M059J (cell line): ENCODE results near the gene CLIP3. TPM values are rescaled to one million over a fixed set of nuclear protein-coding genes. Genes with fewer than 3 reads are reported as not detected.

Experiments
- DNase-seq: peaks from one replicate; pipeline ENCODE4 v3.0.0-alpha.2; 2012; ENCODE audit warnings: low read depth
- total RNA-seq: library from RNA; depleted of rRNA; stranded (reverse); fragments of >200 nt; shearing (Covaris generic); gene quantifications from 2 replicates; pipeline ENCODE4 v1.2.3, GENCODE V29; 2014

CLIP3 gene
- total RNA-seq, 1 experiment from 2014 or later: 6.7 TPM

DNA sequence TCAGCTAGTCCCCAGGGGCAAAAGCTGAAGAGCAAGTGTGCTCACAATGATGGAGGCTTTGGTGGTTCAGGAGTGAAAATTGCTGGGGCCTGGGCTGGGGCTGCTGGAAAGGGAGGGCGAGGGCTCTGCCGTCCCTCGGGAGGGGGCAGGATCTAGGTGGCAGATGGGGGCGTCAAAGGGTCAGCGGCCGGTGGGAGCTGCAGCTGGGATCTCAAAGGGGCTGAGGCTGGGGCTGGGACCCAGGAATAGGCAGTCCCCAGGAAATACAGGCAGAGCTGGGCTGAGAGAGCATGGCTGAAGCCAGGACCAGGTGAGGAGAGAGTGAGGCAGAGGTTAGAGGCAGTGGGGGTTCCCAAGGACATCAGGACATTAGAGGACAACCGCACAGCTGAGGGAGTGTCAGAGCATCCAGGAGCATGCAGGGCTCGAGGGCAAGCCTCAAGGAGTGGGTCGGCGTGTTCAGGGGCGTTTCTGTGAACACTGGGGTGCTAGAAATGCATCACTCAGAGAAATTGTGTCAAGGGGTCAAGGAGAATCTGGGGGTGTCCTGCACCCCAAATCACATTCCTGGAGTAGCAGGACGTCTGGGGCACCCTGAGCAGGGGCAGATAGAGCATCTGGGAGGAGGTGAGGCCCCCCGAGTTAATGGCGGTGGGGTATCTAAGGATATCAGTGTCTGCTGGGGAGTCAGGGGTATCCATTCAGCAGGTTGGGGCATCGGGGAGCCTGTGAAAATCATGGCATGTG, 22.9 kb downstream of the CLIP3 start:
- DNase-seq: no peak

DNA sequence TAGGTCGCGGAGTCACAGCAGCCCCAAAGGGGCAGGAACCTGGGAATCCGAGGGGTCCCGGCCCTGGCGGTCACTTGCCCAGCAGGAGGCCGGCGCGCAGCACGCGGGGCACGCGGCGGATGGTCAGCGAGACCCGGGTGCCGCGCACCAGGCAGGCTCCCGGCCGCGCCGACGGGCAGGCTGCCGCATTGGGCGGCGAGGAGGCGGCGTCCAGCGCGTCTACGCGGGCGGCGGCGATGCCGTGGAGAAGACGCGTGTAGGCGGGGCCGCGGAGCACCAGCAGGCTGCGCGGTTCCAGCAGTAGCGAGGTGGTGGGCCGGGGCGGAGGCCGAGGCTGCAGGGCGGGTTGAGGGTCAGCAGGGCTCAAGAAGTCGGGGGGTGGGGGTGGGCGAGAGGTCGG, 23.5 kb downstream of the CLIP3 start:
- DNase-seq: peak; percentile 48

DNA sequence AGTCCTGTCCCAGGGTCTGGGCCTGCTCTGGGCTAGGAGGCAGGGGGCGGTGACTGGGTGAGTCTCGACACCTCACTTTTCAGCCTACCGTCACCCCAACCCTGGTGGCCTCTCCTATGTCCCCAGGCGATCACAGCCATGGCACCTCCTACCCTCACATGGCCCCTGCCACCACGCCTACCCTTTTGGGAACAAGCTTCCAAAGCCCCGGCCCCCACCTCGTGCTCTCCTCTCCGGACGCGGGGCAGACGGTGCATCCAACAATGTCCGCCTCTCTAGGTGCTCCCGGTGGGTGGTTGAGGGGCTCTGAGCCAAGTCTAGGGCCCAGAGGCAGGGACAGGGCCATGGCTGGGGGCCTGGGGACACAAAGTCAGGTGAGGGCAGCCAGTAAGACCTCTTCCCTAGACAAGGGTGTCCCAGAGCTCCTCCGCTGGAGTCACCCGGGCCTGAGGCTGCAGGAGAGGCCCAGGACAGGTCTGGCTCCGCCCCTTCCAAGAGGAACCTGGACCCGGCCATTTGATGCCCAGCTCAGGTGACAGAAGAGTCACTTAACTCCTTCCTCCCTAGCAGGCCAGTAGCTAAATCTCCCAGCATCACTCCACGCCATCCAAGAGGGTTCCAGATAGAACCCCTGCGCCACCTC, 24.2 kb downstream of the CLIP3 start, which contains the start of gene SYNE4:
Gene SYNE4, minus strand, starts transcription at position 478 of the 643 bp plus-strand sequence. Its CDS starts 132 bp downstream, at position 346.
- DNase-seq: no peak

DNA sequence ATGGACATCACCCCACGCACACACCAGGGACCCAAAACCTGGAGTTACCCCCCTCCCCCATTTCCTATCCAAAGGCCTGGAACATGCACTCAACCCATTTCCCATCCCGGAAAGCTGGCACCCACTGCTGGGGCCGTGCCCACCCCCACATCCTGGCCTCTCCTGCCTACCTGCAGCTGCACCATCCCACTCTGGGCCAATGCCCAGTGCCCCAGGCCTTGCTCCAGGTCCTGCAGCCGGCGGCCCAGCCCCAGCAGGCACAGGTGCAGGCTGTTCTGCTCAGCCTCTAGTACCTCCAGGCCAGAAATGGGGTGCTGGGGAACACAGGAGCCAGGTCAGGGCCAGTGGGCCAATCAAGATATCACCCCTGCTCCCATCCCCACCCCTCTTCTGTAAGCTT, 25.7 kb downstream of the CLIP3 start:
- DNase-seq: no peak

DNA sequence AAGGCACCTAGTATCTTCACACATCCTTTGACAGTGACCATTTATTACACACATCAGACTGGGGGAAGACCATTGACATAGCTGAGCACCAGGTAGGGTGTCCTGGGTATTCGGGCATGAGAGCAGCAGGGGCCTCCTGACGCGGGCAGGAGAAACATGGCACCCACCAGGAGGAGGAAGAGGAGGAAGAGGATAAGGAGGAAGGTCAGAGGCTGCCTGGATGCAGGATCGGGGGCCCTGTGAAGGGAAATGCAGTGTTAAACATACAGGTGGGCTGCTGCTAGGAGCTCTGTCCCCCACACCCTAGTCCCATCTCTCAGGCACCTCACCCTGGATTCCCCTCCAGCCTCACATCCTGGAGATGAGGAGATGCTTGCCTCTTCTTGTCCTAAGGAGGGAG, 29.4 kb downstream of the CLIP3 start:
- no peak for DNase-seq

DNA sequence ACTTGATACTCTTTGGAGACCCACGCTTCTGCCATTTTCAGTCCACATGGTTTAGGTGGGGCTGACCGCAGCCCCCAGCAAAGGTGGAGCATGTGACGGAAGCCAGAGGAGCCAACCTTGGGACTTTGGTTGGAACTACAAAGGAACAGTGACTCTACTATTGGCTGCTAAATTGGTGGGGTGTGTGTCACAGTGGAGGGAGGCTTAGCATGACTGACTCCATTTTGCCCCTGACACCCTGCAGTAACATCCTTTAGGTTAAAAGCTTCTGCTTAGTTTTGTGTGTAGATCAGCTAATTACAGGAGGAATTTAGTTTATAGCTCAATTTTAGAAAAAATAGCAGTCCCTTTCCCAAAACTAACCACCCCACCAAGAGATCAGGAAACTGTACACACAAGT, 31.1 kb downstream of the CLIP3 start:
- DNase-seq: no peak

DNA sequence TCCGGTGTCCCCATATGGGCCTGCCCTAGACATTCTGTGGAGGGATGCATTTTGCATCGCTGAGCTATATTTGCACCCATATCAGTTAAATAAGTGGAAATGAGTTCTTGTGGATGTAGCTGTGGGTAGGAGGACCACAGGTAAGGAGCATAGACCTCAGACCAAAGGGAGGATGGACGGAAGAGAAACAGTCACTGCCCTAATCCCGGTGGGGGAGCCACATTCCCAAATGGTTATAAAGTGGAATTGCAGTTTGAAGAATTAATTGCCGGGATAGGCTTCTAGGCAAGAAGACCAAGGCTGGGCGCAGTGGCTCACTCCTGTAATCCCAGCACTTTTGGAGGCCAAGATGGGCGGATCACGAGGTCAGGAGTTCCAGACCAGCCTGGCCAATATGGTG, 35.9 kb downstream of the CLIP3 start:
- no peak for DNase-seq

DNA sequence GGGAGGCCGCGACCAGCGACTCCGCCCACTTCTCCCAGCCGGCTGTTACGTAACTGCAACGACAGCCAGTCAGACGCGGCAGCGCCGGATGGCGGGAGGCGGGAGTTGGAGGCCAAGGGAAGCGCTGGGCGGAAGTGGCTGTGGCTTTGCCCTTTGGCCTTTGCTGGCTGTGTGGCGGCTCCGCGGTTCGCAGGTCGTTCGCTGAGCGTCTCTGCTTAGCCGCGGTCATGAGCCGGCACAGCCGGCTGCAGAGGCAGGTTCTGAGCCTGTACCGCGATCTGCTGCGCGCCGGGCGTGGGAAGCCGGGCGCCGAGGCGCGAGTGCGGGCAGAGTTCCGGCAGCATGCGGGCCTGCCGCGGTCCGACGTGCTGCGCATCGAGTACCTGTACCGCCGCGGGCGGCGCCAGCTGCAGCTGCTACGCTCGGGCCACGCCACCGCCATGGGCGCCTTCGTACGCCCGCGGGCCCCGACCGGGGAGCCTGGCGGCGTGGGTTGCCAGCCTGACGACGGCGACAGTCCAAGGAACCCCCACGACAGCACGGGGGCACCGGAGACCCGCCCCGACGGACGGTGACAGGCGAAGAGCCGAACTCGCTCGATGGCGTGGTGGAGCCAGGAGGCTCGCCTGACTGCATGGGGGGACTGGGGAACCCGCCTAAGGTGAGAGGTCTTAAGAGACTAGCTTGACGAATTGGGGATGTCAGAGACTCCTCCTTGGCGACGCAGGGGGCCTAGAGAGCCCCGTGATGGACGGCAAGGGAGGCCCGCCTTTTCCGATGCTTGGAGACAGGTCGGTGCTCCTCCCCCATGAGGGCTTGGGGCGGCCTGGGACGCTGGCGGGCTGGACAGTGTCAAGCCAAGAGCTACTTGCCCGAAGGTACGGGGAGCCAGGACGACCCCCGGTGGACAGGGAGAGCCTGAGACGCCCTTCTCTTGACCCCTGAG, 37.4 kb downstream of the CLIP3 start, which contains the start of gene SDHAF1:
Gene SDHAF1, plus strand, starts transcription at position 141 of the 946 bp plus-strand sequence. Its CDS starts 87 bp downstream, at position 228.
- DNase-seq: peak; percentile 95

DNA sequence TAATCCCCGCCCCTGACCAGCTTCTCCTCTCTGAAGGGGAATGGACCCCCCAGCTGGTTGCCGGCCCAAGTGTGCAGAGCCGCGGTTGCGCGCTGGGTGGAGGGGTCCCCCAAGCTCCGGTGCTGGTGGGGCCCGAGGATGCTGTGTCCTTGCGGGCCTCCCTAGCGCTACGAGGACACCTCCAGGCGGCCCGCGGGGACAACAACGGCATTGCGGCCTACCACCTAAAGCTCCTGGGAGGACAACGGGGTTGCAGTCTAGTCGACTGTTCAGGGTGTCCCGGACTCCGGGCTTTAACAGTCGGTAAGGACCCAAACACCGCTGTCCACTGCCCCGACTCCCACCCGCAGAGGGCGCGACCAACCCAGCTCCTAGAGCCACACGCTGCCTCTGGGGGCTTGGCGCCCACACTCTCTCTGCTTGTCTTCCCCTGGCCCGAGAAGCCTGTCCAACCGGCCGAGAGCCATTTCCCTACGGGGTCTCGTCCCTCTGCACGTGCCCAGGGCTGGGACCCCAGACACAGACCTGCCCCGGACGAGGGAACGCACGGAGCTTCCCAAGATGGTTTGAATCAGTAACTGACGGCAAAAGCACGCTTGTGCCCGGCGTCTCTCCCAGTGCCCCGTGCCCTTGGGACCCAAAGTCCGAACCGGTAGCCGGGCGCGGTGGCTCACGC, 38.6 kb downstream of the CLIP3 start:
- no peak for DNase-seq

DNA sequence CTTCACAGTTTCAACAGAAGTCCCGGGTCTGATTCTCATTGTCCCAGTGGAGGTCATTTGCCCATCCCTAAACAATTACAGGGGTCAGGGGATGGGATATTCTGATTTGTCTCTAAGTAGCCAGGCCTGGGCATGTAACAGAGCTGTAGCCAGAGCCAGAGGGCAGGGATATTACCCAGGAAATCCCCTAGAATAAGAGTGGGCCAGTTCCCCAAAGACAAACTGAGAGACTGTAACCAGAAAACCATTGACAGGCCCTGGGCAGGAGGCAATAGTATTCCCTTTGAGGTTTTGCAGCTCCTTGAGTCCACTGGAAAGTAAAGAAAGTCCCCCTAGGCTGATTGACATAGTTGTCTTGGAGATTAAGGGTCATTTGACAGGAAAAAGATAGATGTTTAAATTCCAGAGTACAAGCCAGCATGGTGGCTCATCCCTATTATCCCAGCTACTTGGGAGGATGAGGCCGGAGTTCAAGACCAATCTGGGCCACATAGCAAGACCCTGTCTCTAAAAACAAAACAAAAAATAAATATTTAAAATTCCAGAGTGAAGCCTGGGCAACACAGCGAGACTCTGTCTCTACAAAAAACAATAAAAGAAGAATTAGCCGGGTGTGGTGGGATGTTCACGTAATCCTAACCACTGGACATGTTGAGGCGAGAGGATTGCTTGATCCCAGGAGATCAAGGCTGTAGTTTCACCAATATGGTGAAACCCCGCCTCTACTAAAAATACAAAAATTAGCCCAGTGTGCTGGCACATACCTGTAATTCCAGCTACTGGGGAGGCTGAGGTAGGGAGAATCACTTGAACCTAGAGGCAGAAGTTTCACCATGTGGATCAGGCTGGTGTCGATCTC, 39.5 kb downstream of the CLIP3 start:
- DNase-seq: no peak

DNA sequence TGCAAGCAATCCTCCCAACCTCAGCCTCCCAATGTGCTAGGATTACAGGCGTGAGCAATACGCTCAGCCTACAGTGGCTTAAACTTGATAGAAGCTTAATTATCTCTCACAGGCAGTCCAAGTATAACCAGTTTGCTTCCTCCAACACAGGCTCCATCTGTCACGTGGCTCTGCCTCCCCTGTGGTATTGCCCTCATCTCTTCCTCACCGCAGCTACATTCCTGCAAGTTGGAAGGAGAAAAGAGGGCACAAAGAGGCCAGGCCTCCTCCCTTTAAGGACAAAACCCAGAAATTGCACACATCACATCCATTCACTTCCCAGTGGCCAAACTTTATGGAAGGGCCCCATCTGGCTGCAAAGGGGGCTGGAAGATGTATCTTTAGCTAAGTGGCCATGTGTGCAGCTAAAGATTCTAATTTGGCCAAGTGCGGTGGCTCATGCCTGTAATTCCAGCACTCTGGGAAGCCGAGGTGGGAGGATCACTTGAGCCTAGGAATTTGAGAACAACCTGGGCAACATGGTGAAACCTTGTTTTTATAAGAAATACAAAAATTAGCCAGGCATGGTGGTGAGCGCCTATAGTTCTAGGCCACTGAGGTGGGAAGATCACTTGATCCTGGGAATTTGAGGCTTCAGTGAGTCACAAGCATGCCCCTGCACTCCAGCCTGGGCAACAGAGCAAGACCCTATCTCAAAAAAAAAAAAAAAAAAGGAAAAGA, 40.8 kb downstream of the CLIP3 start:
- DNase-seq: peak; percentile 67

DNA sequence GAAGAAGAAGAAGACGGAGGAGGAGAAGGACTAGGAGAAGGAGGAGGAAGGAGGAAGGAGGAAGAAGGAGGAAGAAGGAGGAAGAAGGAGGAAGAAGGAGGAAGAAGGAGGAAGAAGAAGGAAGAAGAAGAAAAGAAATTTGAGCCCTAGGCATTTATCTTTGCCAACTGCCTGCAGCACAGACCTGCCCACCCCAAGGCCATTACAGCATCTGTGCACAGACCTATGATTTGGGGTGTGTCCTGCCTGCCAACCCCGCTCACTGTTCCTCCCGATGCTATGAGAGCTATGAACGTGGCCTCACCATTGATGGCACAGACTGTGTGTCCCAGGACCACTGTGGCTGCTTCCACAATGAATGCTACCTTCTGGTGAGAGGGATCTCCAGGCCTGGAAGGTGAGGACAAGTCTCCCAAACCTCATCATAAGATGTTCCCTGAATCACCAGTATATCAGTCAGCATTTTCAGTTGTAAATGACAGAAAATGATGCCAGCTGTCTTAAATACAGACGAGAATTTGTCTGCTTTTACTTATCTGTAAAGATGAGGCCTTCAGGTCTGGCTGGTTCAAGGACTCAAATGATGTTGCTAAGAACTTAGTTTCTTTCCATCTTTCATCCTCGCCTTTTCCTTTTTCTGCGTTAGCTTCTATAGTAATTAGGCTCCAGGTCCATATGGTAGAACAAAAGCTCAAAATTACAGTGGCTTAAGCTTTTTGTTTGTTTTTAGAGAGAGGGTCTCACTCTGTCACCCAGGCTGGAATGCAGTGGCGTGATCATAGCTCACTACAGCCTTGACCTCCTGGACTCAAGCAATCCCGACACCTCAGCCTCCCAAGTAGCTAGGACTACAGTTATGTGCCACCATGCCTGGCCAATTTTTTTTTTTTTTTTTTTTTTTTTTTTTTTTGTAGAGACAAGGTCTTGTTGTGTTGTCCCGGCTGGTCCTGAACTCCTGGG, 41.6 kb downstream of the CLIP3 start:
- DNase-seq: no peak

DNA sequence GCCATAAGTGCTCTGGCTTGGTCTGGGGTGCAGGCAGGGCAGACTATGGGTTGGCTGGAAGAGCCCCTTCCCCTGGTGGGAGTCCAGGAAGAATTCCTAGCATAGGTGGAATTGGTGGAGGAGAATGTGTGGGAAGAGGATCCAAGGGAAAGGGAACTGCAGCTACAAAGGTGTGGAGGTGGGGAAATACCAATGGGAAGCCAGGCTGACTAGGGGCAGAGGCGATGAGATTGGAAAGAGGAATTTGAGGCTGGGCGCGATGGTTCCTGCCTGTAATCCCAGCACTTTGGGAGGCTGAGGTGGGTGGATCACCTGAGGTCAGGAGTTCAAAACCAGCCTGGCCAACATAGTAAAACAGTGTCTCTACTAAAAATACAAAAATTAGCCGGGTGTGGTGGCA, 42.5 kb downstream of the CLIP3 start:
- DNase-seq: no peak

DNA sequence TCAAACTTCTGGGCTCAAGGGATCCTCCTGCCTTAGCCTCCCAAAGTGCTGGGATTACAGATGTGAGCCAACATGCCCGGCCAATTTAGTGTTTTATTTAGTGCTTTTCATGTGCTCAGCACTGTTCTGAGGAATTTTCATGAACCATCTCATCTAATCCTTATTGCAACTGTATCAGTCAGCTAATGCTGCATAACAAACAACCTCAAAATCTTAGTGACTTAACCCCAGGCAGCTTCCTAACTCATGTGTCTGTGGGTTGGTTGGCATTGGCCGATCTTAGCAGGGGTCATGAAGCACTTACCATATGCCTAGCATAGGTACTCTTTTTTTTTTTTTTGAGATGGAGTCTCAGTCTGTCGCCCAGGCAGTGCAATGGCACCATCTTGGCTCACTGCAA, 43.8 kb downstream of the CLIP3 start:
- DNase-seq: no peak

DNA sequence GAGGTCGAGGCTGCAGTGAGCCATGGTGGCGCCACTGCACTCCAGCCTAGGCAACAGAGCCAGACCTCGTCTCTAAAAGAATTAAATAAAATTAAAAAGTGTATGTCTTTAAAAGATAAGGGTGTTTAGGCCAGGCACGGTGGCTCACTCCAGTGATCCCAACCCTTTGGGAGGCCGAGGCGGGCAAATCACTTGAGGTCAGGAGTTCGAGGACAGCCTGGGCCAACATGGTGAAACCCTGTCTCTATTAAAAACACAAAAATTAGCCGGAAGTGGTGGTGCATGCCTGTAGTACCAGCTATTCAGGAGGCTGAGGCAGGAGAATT, 45.1 kb downstream of the CLIP3 start:
- DNase-seq: no peak

DNA sequence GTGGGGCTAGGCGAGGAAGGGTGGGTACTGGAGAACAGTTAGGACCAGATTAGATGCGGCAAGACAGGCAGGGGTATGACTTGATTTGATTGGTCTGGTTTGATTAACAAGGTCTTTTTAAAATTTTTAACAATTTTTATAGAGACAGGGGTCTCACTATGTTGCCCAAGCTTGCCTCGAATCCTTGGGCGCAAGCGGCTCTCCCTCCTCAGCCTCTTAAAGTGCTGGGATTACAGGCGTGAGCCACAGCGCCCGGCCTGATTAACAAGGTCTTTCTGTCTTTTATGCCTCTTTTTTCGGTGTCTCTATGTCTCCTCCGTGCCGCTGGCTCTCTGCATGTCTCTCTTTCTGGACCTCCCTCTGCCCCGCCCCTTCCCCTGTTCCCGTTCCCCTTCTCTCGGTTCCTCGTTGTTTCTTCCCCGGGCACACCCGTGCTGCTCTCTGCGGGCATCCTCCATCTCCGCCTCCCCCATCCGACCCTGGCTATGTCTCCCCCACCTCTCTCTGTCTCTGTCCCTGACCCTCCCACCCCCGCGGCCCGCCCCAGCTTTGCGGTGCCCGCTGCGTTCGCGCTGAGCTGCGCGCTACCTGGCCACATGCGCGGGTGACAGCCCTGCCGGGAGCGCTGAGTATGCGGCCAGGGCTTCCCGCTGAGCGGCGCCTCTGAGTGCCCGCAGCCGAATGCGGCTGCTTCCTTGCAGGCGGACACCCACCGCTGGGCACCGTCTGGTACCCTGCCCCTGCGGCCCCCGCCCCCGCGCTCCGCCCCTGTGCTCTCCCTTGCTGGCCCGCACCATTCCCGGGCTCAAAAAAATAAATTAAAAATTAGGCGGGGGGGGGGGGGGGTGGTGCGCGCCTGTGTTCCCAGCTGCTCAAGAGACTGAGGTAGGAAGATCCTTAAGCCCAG, 45.8 kb downstream of the CLIP3 start:
- DNase-seq: peak; percentile 15

DNA sequence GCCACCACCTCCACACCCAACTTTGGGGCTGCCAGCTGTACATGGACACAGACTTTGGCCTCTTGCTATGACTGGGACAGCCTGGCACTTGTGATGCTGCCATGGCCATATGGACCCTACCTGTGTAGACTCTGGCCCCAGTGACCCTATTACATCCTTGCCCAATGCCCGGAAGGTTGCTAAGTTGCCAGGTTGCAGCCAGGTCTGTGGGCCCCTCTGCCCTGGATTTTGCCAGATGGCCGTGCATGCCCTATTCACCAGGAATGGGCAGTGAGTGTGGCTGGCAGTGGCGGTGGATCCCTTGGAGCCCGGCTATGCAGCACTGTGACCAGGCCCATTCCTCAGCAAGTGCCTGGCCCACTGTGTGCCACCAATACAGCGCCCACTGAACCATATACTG, 46.6 kb downstream of the CLIP3 start:
- DNase-seq: no peak

DNA sequence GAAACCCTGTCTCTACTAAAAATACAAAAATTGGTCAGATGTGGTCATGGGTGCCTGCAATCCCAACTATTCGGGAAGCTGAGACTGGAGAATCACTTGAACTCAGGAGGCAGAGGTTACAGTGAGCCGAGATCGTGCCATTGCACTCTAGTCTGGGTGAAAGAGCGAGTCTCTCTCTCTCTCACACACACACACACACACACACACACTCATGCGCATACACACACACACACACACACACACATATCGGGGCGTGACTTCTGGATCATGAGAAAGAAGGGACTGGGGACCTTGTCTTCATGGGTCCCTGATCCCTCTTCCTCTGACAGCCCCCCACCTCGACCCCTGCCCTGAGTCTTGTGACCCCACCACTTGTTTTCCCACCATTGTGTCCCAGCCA, 49.5 kb downstream of the CLIP3 start:
- DNase-seq: no peak
